ENCODE results near the gene CDH12.
A peak's percentile ranks its signal among the peaks of the same experiment; 100 is the strongest.

CDH12 gene

DNA sequence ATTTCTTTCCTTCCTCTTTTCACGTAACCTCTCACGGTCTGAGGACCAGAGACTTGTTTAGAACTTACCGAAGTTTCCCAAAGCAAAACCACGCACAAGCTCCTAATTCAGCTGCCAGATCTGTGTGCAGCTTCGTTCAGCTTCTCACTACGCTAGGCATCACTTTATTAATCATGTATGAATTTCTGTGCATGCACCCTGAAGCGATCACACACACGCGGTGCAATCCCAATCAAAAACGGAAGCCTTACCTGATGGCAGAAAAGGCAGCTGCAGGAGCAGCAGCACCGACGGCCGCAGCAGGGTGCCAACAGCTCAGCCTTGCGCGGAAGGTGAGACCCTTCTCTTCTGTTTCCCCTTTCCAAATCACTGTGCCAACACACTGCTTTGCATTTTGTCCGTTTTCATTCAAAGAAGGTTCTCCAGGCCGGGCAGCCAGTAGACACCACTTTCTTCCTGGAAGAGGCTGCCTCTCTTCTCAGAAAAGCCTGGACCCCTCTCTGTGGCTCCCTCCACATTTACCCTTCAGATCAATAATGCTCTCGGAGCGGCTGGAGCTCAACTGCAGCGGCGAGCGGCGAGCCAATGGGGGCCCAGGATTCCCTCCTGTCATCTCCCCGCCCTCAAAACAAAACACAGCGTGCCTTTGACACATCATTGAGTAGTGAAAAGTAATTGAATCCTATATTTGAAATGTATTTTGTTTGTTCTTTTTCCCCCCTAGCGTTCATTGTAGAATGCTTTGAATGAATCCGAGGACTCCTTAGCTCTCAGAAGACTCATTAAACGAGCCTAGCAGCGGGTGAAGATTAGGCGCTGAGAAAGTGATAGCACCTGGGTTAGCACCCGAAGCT is at the start of gene CDH12:
TSS of gene CDH12 (minus strand) at position 538 of the 854 bp plus-strand sequence.
- Mint-ChIP-seq H3K9me3 (no peaks in the 10 kb centered on the region), H3K4me3 (peak within 1 kb of the TSS; percentile 92), H3K36me3 (ENCODE audit: low read depth) (no peaks in the 10 kb centered on the region), H3K4me1 (peaks cover 12% of the 10 kb centered on the region), H3K27ac (no peak within 1 kb of the TSS), H3K27me3 (ENCODE audit: low read depth, poor library complexity) (peaks cover 42% of the 10 kb centered on the region)
- DNase-seq = peak; percentile 67
- TF ChIP-seq, protein P1, sequence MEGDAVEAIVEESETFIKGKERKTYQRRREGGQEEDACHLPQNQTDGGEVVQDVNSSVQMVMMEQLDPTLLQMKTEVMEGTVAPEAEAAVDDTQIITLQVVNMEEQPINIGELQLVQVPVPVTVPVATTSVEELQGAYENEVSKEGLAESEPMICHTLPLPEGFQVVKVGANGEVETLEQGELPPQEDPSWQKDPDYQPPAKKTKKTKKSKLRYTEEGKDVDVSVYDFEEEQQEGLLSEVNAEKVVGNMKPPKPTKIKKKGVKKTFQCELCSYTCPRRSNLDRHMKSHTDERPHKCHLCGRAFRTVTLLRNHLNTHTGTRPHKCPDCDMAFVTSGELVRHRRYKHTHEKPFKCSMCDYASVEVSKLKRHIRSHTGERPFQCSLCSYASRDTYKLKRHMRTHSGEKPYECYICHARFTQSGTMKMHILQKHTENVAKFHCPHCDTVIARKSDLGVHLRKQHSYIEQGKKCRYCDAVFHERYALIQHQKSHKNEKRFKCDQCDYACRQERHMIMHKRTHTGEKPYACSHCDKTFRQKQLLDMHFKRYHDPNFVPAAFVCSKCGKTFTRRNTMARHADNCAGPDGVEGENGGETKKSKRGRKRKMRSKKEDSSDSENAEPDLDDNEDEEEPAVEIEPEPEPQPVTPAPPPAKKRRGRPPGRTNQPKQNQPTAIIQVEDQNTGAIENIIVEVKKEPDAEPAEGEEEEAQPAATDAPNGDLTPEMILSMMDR (IDR thresholded peaks at IDR 0.05) = no peak

DNA sequence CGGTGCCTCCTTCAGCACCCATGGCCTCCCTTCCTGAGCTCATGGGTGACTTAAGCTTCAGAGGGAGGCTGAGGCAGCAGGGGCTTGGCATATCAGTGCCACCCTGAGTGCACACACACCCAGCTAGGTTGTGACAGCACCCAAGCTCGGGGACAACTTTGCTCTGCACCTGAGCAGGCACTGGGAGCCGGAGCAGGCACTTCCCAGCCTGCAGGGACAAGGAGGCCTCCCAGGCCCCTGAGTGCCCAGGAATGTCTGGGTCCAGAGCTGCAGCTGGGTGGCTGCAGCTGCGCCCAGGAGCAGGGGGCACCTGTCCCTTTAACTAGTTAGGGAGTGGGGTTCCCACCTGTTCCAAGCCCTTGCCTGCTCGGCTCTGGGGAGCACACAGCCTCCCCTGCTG is 48.7 kb upstream of the CDH12 start:
- H3K36me3 Mint-ChIP-seq (ENCODE audit: low read depth) = no peaks in the 10 kb centered on the region
- H3K27ac Mint-ChIP-seq = no peak overlapping the region
- no peaks in the 10 kb centered on the region for H3K9me3 Mint-ChIP-seq
- TF ChIP-seq, protein P1 (IDR thresholded peaks at IDR 0.05) = no peak
- no peaks in the 10 kb centered on the region for H3K27me3 Mint-ChIP-seq (ENCODE audit: low read depth, poor library complexity)
- no peaks in the 10 kb centered on the region for H3K4me1 Mint-ChIP-seq
- no peak overlapping the region for H3K4me3 Mint-ChIP-seq
- no peak for DNase-seq

DNA sequence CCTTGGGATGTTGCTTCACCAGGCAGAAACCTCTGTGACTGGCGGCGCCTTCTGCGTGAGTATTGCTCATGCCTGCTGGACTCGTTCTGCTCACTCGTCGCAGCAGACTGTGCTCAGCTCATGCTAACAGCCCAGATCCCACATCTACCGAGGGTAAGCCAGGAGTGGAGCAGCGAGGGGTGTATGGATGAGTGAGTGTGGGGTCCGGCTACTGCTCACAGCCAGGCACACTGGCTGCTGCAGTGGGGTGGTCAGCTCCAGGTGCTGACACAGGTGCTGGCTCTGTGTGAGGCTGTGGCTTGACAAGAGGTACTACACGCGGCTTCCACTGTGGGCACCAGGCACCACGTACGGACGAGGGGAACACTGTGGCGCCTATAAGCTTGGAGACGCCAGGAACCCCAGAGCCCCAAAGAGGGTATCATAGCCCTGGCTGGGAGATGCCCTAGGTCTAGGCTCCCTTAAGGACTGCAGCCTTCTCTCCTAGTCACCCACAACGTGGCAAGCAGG is 47.7 kb upstream of the CDH12 start:
- TF ChIP-seq, protein P1 (IDR thresholded peaks at IDR 0.05) = no peak
- no peak overlapping the region for H3K27ac Mint-ChIP-seq
- no peaks in the 10 kb centered on the region for H3K4me1 Mint-ChIP-seq
- no peaks in the 10 kb centered on the region for H3K27me3 Mint-ChIP-seq (ENCODE audit: low read depth, poor library complexity)
- no peaks in the 10 kb centered on the region for H3K36me3 Mint-ChIP-seq (ENCODE audit: low read depth)
- no peak for DNase-seq
- H3K4me3 Mint-ChIP-seq = no peak overlapping the region
- no peaks in the 10 kb centered on the region for H3K9me3 Mint-ChIP-seq

DNA sequence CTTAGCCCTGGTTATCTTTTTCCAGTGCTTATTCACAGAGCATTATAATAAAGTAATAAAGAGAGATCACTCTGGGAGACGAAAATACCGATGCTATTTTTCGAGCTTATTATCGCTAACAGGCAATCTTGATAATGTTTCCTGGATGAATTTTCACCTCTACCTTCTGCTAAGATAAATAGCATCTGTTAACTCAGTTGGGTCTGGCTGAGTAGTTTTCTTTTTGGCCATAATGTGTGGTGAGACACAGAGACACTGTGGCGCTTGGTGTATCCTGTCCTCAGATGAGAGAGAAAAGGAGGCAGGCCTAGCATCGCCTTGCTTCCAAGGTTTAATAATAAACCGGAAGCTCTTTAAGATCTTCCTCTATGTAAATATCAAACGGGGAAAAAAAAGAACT is 46.2 kb upstream of the CDH12 start:
- no peak for DNase-seq
- Mint-ChIP-seq H3K9me3 (no peaks in the 10 kb centered on the region), H3K27me3 (ENCODE audit: low read depth, poor library complexity) (no peaks in the 10 kb centered on the region), H3K4me1 (no peaks in the 10 kb centered on the region), H3K36me3 (ENCODE audit: low read depth) (no peaks in the 10 kb centered on the region), H3K27ac (no peak overlapping the region), H3K4me3 (no peak overlapping the region)
- TF ChIP-seq, protein P1 (IDR thresholded peaks at IDR 0.05) = no peak

DNA sequence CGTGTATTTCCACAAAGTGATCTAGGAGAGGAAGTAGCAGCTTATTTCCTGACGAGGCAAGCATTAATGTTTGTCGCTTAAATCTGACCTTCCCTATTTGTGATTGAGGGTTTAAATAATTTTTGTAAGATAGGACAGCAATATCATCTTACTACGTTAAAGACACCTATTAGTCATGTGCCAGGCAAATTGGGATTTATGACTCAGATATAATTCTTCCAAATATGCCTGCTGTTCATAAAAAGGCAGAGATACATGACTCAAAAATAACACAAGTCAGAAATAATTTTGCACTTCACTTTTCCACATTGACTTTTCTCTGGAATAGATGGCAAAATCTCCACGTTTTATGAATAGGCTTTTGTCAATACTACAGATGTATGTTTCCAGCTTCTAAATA is 43.0 kb upstream of the CDH12 start:
- H3K27me3 Mint-ChIP-seq (ENCODE audit: low read depth, poor library complexity) = no peaks in the 10 kb centered on the region
- H3K4me3 Mint-ChIP-seq = no peak overlapping the region
- TF ChIP-seq, protein P1 (IDR thresholded peaks at IDR 0.05) = no peak
- no peaks in the 10 kb centered on the region for H3K4me1 Mint-ChIP-seq
- no peaks in the 10 kb centered on the region for H3K9me3 Mint-ChIP-seq
- DNase-seq = no peak
- H3K27ac Mint-ChIP-seq = no peak overlapping the region
- H3K36me3 Mint-ChIP-seq (ENCODE audit: low read depth) = no peaks in the 10 kb centered on the region

DNA sequence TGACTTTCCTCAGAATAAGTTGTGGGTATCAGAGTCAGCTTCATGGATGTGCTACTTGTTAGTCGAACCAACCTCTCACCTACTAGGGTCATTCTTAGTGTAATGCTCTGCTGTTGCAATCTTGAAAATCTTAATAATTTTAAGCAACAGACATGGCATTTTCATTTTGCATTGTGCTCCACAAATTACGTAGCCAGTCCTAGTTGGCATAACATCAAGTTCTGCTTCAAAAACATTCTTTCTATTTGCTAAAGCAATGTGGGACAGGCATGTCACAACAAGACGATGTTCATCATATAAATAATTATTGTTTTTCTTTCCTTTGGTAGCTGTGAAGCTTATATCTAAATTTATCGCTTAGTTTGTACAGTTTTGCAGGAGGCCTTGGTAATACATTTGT is 39.3 kb upstream of the CDH12 start:
- H3K4me3 Mint-ChIP-seq = no peak overlapping the region
- H3K9me3 Mint-ChIP-seq = no peaks in the 10 kb centered on the region
- H3K27ac Mint-ChIP-seq = no peak overlapping the region
- H3K4me1 Mint-ChIP-seq = no peaks in the 10 kb centered on the region
- H3K27me3 Mint-ChIP-seq (ENCODE audit: low read depth, poor library complexity) = no peaks in the 10 kb centered on the region
- H3K36me3 Mint-ChIP-seq (ENCODE audit: low read depth) = no peaks in the 10 kb centered on the region
- TF ChIP-seq, protein P1 (IDR thresholded peaks at IDR 0.05) = no peak
- DNase-seq = no peak
